GM19463 (cell line): Measurements from ENCODE around the gene TAGLN2.

Experiments
- ATAC-seq: cut with Tn5 transposase; IDR thresholded peaks from one replicate; pipeline ENCODE4 v1.9.1; 2021; ENCODE audit warnings: mild to moderate bottlenecking, moderate library complexity; ENCODE audit not compliant: unreplicated experiment

TAGLN2 gene

GRCh38 chr1:159949981-159950381 is 24.7 kb upstream of the TAGLN2 start:
- no peak for ATAC-seq

GRCh38 chr1:159949123-159949522 is 23.8 kb upstream of the TAGLN2 start:
- ATAC-seq = no peak

DNA sequence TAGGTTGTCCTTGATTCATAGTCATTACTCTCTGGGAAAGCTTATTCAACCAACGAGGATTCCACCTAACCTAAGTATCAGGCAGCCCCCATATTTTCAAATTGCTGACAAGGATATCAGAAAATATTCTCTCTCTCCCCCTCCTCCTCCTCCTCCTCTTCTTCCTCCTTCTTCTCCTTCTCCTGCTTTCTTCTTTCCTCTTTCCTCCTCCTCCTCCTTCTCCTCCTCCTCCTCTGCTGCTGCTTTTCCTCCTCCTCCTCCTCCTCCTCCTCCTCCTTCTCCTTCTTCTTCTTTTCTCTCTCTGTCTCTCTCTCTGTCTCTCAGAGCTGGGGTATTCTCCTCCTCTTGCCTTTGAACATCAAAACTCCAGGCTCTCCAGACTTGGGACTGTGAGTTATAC is 22.6 kb upstream of the TAGLN2 start:
- no peak for ATAC-seq

DNA sequence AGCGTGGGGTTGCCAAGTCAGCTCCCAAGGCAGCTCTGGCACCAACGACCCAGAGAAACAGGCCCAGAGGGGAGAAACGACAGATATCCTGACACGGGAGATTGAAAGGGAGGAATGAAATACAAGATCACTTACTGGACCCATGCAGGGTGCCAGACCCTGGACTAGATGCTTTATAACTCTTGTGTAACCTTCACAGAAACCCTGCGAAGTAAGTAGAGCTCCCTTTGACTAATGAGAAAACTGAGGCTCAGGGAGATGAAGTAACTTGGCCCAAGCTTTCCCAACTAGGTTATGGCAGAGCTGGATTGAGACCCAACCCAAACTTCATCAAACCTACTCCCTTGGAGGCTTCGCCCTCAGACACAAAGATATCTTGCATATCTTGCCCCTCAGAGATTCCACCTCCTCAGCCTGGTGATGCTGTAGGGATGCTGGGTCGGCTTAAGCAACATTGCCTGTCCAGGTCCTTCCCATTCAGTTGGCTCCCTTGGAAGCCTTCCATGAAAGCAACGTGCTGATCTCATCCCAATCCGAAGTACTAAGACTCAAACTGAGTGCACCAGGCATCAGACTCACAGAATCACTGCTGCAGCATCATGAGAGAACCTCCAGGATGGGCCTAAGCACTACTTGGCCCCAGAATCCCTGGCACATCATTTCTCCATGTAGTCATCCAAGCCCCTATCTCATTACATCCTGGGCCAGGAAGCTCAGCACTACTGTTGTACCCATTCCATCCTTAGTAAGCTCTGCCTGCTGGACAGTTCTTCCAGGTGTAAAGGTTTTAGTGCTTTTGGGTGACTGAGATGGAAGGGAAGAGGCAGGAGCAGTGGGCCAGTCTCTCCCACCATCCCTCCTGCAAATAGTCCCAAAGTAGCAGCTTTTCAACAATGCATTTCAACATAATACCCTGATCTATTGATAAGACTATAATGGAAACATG is 21.2 kb upstream of the TAGLN2 start:
- ATAC-seq = no peak

DNA sequence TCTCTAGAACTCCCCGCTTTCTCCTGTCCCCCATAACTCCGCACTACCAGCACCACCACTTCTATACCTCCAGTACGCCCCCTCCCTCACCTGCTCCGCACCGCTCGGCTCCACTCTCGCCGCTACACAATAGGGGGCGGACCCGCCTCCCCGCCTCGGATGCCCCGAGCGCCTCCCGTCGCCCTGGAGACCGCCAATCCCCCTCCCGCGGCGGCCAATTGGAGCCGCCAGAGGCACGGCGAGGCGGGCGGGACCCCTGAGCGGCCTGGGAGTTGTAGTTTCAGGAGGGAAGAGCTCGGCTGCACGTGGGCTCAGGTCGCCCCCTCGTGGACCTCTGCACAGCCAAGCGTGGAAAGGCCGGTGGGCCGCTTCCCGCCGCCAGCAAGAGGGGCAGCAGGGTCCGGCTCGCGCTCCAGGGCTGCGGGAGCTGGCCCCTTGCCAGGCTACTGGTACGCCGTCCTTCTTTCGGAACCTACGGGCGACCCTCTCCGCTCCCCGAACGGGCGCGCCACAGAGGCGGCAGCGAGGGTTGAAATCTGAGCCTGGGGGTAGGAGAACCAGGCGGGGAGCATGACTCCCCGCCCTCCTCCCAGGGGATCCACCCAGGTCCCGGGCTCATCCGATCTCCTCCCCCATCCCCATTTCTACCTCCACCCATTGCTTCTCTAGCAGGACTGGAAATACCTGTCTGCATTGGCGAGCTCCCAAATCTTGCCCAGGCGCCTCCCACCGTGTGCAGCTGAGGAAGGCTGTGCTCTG is 20.4 kb upstream of the TAGLN2 start, which contains the start of gene IGSF9:
IGSF9 (minus strand) TSS at position 131 of the 759 bp plus-strand sequence. CDS start 2,159 bp downstream, outside the sequence.
- ATAC-seq = peak; percentile 78

GRCh38 chr1:159944623-159945455 is 19.5 kb upstream of the TAGLN2 start:
- no peak for ATAC-seq

DNA sequence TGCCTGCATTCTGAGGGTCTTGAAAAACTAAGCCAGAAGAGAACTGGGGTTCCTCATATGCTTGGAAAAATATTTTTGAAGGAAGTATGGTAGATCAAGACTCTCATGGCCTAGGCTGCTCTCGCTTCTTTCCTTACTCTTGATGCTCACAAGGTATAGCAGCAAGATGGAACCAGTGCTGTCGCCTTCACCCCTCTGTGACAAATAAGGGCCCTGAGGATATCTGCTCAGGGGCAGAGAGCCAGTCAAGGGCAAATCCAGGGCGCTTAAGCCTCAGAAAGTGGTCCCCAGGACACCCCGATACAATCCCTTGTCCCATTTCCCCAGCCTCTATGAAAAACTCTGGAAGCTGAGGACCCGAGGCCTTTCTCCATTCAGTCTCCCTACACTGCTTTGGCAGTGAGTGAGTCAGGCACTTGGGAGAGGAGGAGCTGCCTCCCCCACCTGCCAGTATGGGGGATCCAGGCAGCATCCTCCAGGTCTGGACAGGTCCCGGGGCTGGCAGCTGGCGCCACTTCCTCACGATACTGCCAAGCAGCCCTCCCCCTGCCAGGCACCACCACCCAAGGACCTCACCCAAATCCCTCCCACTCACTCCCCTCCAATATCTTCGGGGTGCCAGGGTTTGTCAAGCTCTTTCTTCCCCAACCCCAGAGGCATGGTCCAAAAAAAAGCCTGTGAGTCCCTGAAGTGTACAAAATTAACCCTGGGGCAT is 18.8 kb upstream of the TAGLN2 start:
- ATAC-seq = no peak

GRCh38 chr1:159943278-159943640 is 18.0 kb upstream of the TAGLN2 start:
- ATAC-seq = no peak

GRCh38 chr1:159942632-159943277 is 17.4 kb upstream of the TAGLN2 start:
- ATAC-seq = no peak

GRCh38 chr1:159941591-159942560 is 16.6 kb upstream of the TAGLN2 start:
- no peak for ATAC-seq

GRCh38 chr1:159941141-159941540 is 15.8 kb upstream of the TAGLN2 start:
- ATAC-seq = no peak

DNA sequence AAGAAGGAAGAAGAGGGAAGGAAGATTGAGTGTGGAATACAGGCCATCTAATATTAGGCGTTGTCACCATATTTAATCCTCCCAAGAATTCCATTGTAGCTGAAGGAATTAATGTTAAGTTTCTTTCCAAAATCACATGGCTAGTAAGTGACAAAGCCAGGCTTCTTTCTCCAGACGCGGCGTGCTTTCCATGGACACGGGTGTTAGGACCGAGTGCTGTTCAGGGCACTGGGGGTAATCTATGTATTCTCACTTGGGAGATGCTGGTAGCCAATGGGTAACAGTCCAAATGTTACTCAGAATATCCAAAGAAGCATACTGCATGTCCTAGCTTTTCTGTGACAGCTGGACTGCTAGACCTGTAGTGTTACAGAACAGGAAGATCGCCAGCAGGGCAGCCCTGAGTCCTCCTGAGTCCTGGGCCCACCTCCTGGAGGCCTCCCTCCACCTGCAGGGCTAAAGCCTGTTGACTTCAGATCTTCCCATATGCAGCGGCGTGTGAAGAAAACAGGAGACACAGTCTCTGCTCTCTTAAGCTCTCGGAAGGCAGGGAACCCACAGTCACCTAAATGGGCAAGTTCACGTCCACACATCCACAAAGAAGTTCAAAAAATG is 14.8 kb upstream of the TAGLN2 start:
- no peak for ATAC-seq

DNA sequence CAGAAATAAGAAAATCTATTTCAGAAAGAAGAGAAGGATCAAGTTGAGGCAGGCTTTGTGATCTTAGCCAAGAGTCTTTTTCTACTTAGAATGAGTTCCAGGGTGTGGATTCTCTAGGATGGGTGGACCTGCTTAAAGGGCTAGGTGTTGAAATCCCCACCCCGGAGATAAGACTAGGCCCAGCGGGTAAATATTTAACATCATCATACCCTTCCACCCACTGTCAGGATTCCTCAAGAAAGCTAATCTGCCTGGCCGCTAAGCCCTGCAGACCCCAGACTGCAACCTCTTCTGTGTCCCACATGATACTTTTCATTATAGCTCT is 14.3 kb upstream of the TAGLN2 start:
- ATAC-seq = no peak

DNA sequence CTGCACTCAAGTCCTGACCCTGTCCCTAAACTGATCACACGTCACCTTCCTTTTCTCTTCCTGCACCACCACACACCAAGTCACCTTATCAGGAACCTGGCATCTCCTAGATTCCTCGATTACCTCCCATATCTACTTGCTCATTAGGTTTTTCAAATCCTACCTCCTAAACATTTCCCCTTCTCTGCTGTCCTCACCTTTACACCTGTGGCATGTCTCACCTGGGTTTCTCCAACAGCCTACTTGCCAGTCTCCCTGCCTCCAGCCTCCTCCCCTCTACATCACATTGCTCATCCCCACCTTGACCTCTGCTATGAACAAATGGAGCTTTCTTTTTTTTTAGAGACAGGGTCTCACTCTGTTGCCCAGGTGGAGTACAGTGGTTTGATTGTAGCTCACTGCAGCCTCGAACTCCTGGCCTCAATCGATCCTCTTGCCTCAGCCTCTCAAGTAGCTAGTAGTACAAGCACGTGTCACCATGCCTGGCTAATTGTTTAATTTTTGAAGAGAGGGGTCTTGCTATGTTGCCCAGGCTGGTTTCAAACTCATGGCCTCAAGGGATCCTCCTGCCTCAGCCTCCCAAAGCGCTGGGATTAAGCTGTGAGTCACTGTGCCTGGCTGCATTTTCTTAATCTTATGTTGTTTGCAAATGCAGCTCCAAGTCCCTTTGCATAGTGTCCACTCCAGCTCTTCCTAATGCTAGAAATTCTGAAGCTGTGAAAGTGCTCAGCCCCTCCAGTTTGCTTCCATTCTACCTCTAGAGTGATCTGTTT is 13.8 kb upstream of the TAGLN2 start:
- no peak for ATAC-seq

GRCh38 chr1:159938211-159938852 is 13.0 kb upstream of the TAGLN2 start:
- ATAC-seq = peak; percentile 49

- ATAC-seq = no peak
Observed at GRCh38 chr1:159937054-159937750, 11.9 kb upstream of the TAGLN2 start.
